ENCODE results near the gene COX7B2. TPM values are rescaled to one million over a fixed set of nuclear protein-coding genes. Genes with fewer than 3 reads are reported as not detected.

The COX7B2 gene
- total RNA-seq, 2 donors from 2014 or later: not detected

GRCh38 chr4:46817806-46818205 lies 91.2 kb downstream of the COX7B2 start:
- Histone ChIP-seq H3K4me3 (no peak overlapping the region), H3K27me3 (no peaks in the 10 kb centered on the region), H3K4me1 (no peaks in the 10 kb centered on the region), H3K36me3 (replicated peaks in 1 of 2; ENCODE audit: insufficient read depth in 1 of 2, low read depth in 2 of 2) (no peaks in the 10 kb centered on the region), H3K9me3 (no peaks in the 10 kb centered on the region), H3K27ac (no peak overlapping the region)
- intact Hi-C loops (cut with DNase I): no loop called here
- TF ChIP-seq CTCF (IDR thresholded peaks at IDR 0.05): no peak
- no peak for TF ChIP-seq POLR2A (IDR thresholded peaks at IDR 0.05)
- 71 to 89% methylated on average over 1 of the region's 1 CpG for WGBS, 2 donors
- DNase-seq (no peak), ATAC-seq (no peak)

GRCh38 chr4:46804781-46805413 lies 104.1 kb downstream of the COX7B2 start:
- intact Hi-C loops (cut with DNase I): no loop called here
- no peak for ATAC-seq

DNA sequence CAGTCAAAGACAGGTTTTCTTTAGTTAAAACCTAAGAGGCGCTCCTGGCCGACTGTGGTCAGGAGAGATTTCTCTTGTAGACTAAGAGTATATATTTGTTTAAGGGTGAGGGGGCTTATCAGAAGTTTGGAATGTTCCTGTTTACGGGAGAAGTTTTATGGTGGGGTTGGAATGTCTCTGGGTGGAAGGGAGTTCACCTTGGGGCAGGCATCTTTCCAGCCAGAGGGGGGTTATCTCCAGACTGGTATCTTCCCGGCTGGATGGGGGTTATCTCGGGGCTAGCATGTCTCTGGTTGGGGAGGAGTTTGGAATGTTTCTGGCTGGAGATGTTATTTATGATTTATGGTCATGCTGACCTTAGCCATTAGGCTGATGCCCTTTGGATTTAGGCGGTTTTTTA lies 116.0 kb downstream of the COX7B2 start:
- no peaks in the 10 kb centered on the region for H3K9me3 ChIP-seq
- no peaks in the 10 kb centered on the region for H3K4me1 ChIP-seq
- no peak overlapping the region for H3K4me3 ChIP-seq
- no peaks in the 10 kb centered on the region for H3K36me3 ChIP-seq (replicated peaks in 1 of 2; ENCODE audit: insufficient read depth in 1 of 2, low read depth in 2 of 2)
- H3K27ac ChIP-seq: no peak overlapping the region
- ATAC-seq (no peak), DNase-seq (no peak)
- no peaks in the 10 kb centered on the region for H3K27me3 ChIP-seq
- intact Hi-C loops (cut with DNase I): no loop called here
- TF ChIP-seq CTCF (IDR thresholded peaks at IDR 0.05): no peak
- TF ChIP-seq POLR2A (IDR thresholded peaks at IDR 0.05): no peak
- WGBS, 2 donors: 19 to 22% methylated on average over 6 of the region's 6 CpGs

More at GRCh38 chr4:46804781-46805413, 104.1 kb downstream of the COX7B2 start:
- Histone ChIP-seq H3K9me3 (no peaks in the 10 kb centered on the region), H3K27ac (no peak overlapping the region), H3K4me1 (no peaks in the 10 kb centered on the region), H3K36me3 (replicated peaks in 1 of 2; ENCODE audit: insufficient read depth in 1 of 2, low read depth in 2 of 2) (no peaks in the 10 kb centered on the region), H3K4me3 (no peak overlapping the region), H3K27me3 (no peaks in the 10 kb centered on the region)
- DNase-seq: no peak
- WGBS, 2 donors: 82% methylated on average over 1 to 24 of the region's 24 CpGs
- no peak for TF ChIP-seq POLR2A (IDR thresholded peaks at IDR 0.05)
- no peak for TF ChIP-seq CTCF (IDR thresholded peaks at IDR 0.05)

DNA sequence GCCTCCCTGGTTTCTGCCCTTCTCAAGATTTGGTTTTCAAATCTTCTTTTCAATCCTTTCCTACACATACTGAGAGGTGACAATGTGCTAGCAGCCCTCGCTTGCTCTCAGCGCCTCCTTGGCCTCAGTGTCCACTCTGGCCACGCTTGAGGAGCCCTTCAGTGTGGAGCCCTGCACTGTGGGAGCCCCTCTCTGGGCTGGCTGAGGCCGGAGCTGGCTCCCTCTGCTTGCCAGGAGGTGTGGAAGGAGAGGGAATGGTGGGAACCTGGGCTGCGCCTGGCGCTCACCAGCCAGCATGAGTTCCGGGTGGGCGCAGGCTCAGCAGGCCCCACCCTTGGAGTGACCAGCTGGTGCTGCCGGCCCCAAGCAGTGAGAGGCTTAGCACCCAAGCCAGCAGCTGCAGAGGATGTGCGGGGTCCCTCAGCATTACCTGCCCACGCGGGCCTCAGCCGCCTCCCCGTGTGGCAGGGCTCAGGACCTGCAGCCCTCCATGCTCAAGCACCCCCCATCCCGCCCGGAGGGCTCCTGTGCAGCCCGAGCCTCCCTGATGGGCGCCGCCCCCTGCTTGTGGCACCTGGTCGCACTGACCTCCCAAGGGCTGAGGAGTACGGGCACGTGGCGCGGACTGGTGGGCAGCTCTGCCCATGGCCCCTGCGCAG lies 127.5 kb downstream of the COX7B2 start:
- ATAC-seq: no peak
- intact Hi-C loops (cut with DNase I): no loop called here
- Histone ChIP-seq H3K4me3 (no peak overlapping the region), H3K27ac (no peak overlapping the region), H3K9me3 (no peaks in the 10 kb centered on the region), H3K4me1 (no peaks in the 10 kb centered on the region), H3K36me3 (replicated peaks in 1 of 2; ENCODE audit: insufficient read depth in 1 of 2, low read depth in 2 of 2) (no peaks in the 10 kb centered on the region), H3K27me3 (no peaks in the 10 kb centered on the region)
- WGBS, 2 donors: 87 to 93% methylated on average over 9 to 24 of the region's 25 CpGs
- TF ChIP-seq POLR2A (IDR thresholded peaks at IDR 0.05) (no peak), CTCF (IDR thresholded peaks at IDR 0.05) (no peak)
- DNase-seq: no peak

DNA sequence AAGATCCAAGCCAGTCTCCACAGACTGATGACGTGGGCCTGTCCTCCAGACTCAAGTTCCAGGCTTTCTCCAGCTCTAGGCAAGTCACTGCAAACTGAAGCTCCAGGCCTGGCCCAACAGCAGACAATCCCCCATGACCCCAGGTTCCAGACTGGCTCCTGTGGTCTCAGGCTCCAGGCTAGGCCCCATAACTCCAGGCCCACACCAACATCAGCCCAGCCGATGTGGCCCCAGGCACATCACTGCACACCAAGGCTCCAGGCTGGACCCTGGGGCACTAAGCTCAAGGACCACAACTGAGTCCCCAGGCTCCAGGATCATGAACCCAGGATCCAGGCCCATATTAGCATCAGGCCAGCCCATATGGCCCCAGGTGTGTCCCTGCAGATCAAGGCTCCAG lies 143.6 kb downstream of the COX7B2 start:
- DNase-seq: no peak
- ATAC-seq: no peak

More for the DNA sequence above, 143.6 kb downstream of the COX7B2 start:
- no peaks in the 10 kb centered on the region for H3K27me3 ChIP-seq
- WGBS, 2 donors: 80 to 91% methylated on average over 1 to 2 of the region's 2 CpGs
- H3K4me1 ChIP-seq: no peaks in the 10 kb centered on the region
- no peak for TF ChIP-seq POLR2A (IDR thresholded peaks at IDR 0.05)
- no peak for TF ChIP-seq CTCF (IDR thresholded peaks at IDR 0.05)
- intact Hi-C loops (cut with DNase I): no loop called here
- H3K9me3 ChIP-seq: no peaks in the 10 kb centered on the region
- no peaks in the 10 kb centered on the region for H3K36me3 ChIP-seq (replicated peaks in 1 of 2; ENCODE audit: insufficient read depth in 1 of 2, low read depth in 2 of 2)
- H3K4me3 ChIP-seq: no peak overlapping the region
- H3K27ac ChIP-seq: no peak overlapping the region
